ENCODE results near the gene AGER. TPM values are rescaled to one million over a fixed set of nuclear protein-coding genes. Genes with fewer than 3 reads are reported as not detected.
"Not testable (repeated sequence)": the region's sequence is repeated elsewhere in the genome, so short reads cannot be mapped to it uniquely, and the experiment has no call there.

Gene AGER
- total RNA-seq, 1 donor from 2014 or later: 29.9 TPM

DNA sequence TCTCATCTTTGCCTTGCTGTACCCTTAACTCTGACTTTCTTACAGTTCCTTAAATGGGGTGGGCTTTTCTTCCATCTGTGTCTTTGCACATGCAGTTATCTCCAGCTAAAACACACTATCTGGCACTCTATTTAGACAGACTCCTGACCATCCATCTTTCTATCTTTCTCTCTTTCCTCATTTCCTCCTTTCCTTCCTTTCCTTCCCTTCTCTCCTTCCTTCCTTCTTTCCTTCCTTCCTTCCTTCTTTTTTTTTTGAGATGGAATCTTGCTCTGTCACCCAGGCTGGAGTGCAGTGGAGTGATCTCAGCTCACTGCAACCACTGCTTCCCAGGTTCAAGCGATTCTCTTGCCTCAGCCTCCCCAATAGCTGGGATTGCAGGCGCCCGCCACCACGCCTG lies 31.6 kb upstream of the AGER start:
- DNase-seq (ENCODE audit: low spot score, unreplicated experiment): no peak
- Mint-ChIP-seq H3K4me3 (ENCODE audit: low read depth) (no peak overlapping the region), H3K4me1 (ENCODE audit: low read depth) (no peaks in the 10 kb centered on the region), H3K36me3 (ENCODE audit: insufficient read depth) (no peaks in the 10 kb centered on the region), H3K27ac (no peak overlapping the region), H3K27me3 (peaks cover 33% of the 10 kb centered on the region), H3K9me3 (ENCODE audit: low read depth) (no peaks in the 10 kb centered on the region)
- TF ChIP-seq, protein P1, sequence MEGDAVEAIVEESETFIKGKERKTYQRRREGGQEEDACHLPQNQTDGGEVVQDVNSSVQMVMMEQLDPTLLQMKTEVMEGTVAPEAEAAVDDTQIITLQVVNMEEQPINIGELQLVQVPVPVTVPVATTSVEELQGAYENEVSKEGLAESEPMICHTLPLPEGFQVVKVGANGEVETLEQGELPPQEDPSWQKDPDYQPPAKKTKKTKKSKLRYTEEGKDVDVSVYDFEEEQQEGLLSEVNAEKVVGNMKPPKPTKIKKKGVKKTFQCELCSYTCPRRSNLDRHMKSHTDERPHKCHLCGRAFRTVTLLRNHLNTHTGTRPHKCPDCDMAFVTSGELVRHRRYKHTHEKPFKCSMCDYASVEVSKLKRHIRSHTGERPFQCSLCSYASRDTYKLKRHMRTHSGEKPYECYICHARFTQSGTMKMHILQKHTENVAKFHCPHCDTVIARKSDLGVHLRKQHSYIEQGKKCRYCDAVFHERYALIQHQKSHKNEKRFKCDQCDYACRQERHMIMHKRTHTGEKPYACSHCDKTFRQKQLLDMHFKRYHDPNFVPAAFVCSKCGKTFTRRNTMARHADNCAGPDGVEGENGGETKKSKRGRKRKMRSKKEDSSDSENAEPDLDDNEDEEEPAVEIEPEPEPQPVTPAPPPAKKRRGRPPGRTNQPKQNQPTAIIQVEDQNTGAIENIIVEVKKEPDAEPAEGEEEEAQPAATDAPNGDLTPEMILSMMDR (IDR thresholded peaks at IDR 0.05; ENCODE audit: unreplicated experiment): no peak

DNA sequence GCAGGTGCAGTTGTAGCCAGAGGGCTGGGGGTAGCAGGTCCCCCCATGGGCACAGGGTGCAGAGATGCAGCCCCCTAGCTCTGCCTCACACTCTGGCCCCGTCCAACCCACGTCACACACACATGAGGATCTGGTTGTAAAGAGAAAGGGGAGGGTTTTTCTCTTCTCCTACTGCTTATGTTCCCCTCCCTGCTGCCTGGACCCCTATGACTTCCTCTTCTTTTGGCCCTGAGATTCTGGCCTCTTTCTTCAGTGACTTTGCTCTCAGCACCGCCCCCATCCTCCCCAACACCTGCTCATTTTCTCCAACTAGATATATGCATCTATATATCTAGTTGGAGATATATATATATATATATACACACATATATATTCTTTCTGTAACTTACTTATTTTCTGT lies 30.1 kb upstream of the AGER start:
- H3K27ac Mint-ChIP-seq: no peak overlapping the region
- H3K36me3 Mint-ChIP-seq (ENCODE audit: insufficient read depth): no peaks in the 10 kb centered on the region
- TF ChIP-seq, protein P1 (IDR thresholded peaks at IDR 0.05; ENCODE audit: unreplicated experiment): no peak
- no peak overlapping the region for H3K4me3 Mint-ChIP-seq (ENCODE audit: low read depth)
- H3K9me3 Mint-ChIP-seq (ENCODE audit: low read depth): no peaks in the 10 kb centered on the region
- H3K4me1 Mint-ChIP-seq (ENCODE audit: low read depth): no peaks in the 10 kb centered on the region
- peaks cover 25% of the 10 kb centered on the region for H3K27me3 Mint-ChIP-seq
- no peak for DNase-seq (ENCODE audit: low spot score, unreplicated experiment)

DNA sequence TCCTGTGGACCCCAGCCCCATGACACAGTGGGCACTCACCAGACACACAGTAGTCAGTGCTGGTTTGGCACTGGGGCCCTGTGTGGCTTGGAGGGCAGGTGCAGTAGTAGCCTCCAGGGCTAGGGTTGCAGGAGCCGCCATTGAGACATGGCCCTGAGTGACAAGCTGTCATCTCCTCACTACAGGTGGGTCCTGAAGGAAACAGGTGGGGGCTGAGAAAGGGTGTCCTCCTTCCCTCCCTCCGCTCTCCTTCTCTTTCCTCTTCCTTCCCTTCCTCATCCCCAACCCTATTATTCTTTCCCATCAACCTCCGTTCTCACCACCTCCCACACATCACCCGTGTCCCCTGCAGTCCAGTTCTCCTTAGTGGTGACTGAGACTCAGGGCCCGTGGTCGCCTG lies 29.6 kb upstream of the AGER start:
- no peak for DNase-seq (ENCODE audit: low spot score, unreplicated experiment)
- Mint-ChIP-seq H3K4me1 (ENCODE audit: low read depth) (no peaks in the 10 kb centered on the region), H3K27ac (no peak overlapping the region), H3K4me3 (ENCODE audit: low read depth) (no peak overlapping the region), H3K9me3 (ENCODE audit: low read depth) (no peaks in the 10 kb centered on the region), H3K36me3 (ENCODE audit: insufficient read depth) (no peaks in the 10 kb centered on the region), H3K27me3 (peaks cover 21% of the 10 kb centered on the region)
- TF ChIP-seq, protein P1 (IDR thresholded peaks at IDR 0.05; ENCODE audit: unreplicated experiment): no peak

DNA sequence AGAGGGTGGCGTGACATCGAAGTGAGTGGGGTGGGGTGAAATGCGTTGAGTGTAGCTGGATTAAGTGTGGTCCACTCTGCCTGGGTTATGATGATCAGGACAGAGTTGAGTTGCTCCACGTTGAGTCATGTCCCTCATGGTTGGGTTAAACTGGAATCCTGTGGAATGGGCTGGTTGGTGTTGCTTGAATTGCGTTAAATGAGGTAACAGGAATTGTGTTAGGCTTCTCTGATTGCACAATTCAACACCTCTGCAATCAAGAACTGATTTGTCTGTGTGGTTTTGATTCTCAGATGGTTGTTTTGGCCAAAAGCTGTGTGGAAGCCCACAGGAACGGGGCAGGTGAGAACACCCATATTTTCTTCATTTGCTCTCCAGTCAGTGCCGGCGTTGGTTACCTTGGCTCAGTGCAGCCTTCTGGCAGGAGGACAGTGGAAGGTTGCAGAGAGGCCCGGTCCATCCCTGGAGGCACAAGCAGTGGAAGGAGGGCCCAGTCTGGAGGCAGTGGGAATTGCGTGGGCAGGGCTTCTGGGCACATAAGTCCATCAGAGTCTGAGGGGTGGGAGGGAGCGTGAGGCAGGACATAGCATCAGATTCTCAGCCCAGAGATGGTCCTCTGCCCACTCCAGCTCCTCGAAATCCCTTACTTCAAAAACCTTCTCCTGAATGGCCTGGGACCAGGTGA lies 28.2 kb upstream of the AGER start:
- H3K36me3 Mint-ChIP-seq (ENCODE audit: insufficient read depth): no peaks in the 10 kb centered on the region
- H3K4me1 Mint-ChIP-seq (ENCODE audit: low read depth): no peaks in the 10 kb centered on the region
- H3K4me3 Mint-ChIP-seq (ENCODE audit: low read depth): no peak overlapping the region
- peaks cover 13% of the 10 kb centered on the region for H3K27me3 Mint-ChIP-seq
- H3K9me3 Mint-ChIP-seq (ENCODE audit: low read depth): no peaks in the 10 kb centered on the region
- DNase-seq (ENCODE audit: low spot score, unreplicated experiment): no peak
- TF ChIP-seq, protein P1 (IDR thresholded peaks at IDR 0.05; ENCODE audit: unreplicated experiment): no peak
- no peak overlapping the region for H3K27ac Mint-ChIP-seq

DNA sequence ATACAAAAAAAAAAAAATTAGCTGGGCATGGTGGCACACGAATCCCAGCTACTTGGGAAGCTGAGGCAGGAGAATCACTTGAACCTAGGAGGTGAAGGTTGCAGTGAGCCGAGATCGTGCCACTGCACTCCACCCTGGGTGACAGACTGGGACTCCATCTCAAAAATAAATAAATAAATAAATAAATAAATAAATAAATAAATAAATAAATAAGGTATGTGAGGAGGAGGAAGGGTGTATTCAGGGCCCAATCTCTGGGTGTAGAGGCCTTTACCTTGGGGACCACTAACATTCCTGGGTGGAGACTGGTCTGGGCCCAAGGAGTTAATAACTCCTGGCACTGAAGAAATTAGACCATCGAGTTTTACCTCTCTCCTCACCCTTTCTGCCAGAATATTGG lies 27.4 kb upstream of the AGER start:
- not testable (repeated sequence) for H3K27ac Mint-ChIP-seq; H3K9me3 Mint-ChIP-seq (ENCODE audit: low read depth); H3K36me3 Mint-ChIP-seq (ENCODE audit: insufficient read depth); H3K4me3 Mint-ChIP-seq (ENCODE audit: low read depth); DNase-seq (ENCODE audit: low spot score, unreplicated experiment); H3K4me1 Mint-ChIP-seq (ENCODE audit: low read depth)
- H3K27me3 Mint-ChIP-seq: peaks cover 13% of the 10 kb centered on the region

DNA sequence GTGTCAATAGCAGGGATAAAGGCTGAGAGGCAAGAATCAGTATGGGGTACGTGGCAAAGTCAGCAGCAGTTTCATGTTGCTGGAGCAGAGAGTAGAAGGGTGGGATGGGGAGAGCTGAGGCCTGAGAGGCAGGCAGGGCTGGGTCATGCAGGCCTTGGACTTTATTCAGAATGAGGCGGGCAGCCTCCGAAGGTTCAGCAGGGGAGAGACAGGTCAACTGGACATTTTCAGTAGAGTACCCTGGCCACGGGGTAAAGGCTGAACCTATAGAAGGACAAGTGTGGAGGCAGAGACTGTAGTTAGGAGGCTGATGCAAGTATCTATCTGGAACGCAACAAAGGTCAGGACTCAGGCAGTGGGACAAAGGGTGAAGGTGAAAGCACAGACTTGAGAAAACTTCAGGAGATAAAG lies 26.1 kb upstream of the AGER start:
- Mint-ChIP-seq H3K36me3 (ENCODE audit: insufficient read depth) (no peaks in the 10 kb centered on the region), H3K27ac (peak overlapping the region; percentile 15), H3K27me3 (peaks cover 8% of the 10 kb centered on the region), H3K4me3 (ENCODE audit: low read depth) (no peak overlapping the region), H3K9me3 (ENCODE audit: low read depth) (peaks cover 7% of the 10 kb centered on the region), H3K4me1 (ENCODE audit: low read depth) (no peaks in the 10 kb centered on the region)
- DNase-seq (ENCODE audit: low spot score, unreplicated experiment): no peak
- TF ChIP-seq, protein P1 (IDR thresholded peaks at IDR 0.05; ENCODE audit: unreplicated experiment): no peak

Measured in progenitor cell of endocrine pancreas (in vitro differentiated cells).